K562 (cell line): ENCODE data around the gene AFF1. TPM values are rescaled to one million over a fixed set of nuclear protein-coding genes. Genes with fewer than 3 reads are reported as not detected.

Experiments used
- ATAC-seq: fragments of 200-7000 bp; cut with Tn5 transposase; 3 replicates; pipeline ENCODE4 v1.9.1; 2020; ENCODE audit warnings: moderate library complexity
- BruUV-seq: library from RNA; stranded (reverse); fragments of 400-500 nt; replicated peaks from 2 replicates; lab custom pipeline; 2021; lab: Mats Ljungman, UMichigan
- CTCF ChIA-PET: fragments of 300-600 bp; formaldehyde crosslinking; extraction: SDS; loops from one replicate; lab custom pipeline; 2021; ENCODE audit warnings: low intra/inter-chr PET ratio; lab: Yijun Ruan, JAX
- POLR2A ChIA-PET: fragments of 300-600, 350-650 bp; sonication (Branson Sonifier 250); formaldehyde crosslinking; extraction: SDS; loops from one replicate; lab custom pipeline; 2021; ENCODE audit warnings: antibody characterized with exemption, inconsistent platforms; lab: Yijun Ruan, JAX
- DNase-seq, 4 experiments: peaks; one replicate each; pipeline versions ENCODE4 v3.0.0 to v3.0.0-alpha.2; 2011 to 2018; ENCODE audit warnings: low spot score in 3 of 4, mixed read lengths in 3 of 4; ENCODE audit errors: extremely low read depth in 1 of 4
- FAIRE-seq: peaks from 2 replicates; lab custom pipeline; 2011; peaks lifted over from hg19 to GRCh38; lab: Jason Lieb, UNC
- H2AFZ ChIP-seq: 2 replicates; pipeline ENCODE4 v1.6.0; 2011; ENCODE audit warnings: low read depth, low read length, control low read depth, inconsistent platforms
- H3K27ac ChIP-seq: fragments of 200-600 bp; 3 replicates; pipeline ENCODE4 v1.8.0; 2011; ENCODE audit warnings: low read depth, mild to moderate bottlenecking, control low read depth, inconsistent platforms, low read length, moderate library complexity, mixed read lengths; ENCODE audit errors: extremely low read depth
- H3K27me3 ChIP-seq, 2 experiments: fragments of 300-600 bp in 1 of 2; 2 replicates in 1 of 2; 3 replicates in 1 of 2; pipeline versions ENCODE4 v1.6.0 to v1.8.0; 2011; ENCODE audit warnings: inconsistent platforms in 2 of 2, low read length in 2 of 2, mild to moderate bottlenecking in 1 of 2, mixed read lengths in 1 of 2, moderate library complexity in 1 of 2; ENCODE audit not compliant: control insufficient read depth in 2 of 2, insufficient read depth in 2 of 2
- H3K36me3 ChIP-seq: fragments of 300-600 bp; 3 replicates; pipeline ENCODE4 v1.8.0; 2011; ENCODE audit warnings: mild to moderate bottlenecking, low read length, inconsistent platforms; ENCODE audit not compliant: control insufficient read depth, insufficient read depth
- H3K4me1 ChIP-seq, 2 experiments: fragments of 200-600 bp in 1 of 2; replicated peaks in 1 of 2; 2 replicates in 1 of 2; 3 replicates in 1 of 2; pipeline versions ENCODE4 v1.5.1 to v1.8.0; 2011; ENCODE audit warnings: inconsistent platforms in 2 of 2, low read length in 2 of 2, mild to moderate bottlenecking in 1 of 2, mixed read lengths in 1 of 2, moderate library complexity in 1 of 2; ENCODE audit not compliant: control insufficient read depth in 2 of 2, insufficient read depth in 2 of 2
- H3K4me2 ChIP-seq: 2 replicates; pipeline ENCODE4 v1.6.1; 2011; ENCODE audit warnings: low read length, control low read depth, inconsistent platforms, mixed read lengths; ENCODE audit not compliant: insufficient read depth
- H3K4me3 ChIP-seq: fragments of 200-600 bp; sonication (generic), shearing (Covaris generic); 2 replicates; pipeline ENCODE4 v1.5.1; 2016; ENCODE audit warnings: control low read depth, inconsistent platforms
- H3K79me2 ChIP-seq: fragments of 200-600 bp; 3 replicates; pipeline ENCODE4 v1.8.0; 2011; ENCODE audit warnings: low read length, inconsistent platforms; ENCODE audit not compliant: control insufficient read depth, insufficient read depth
- H3K9ac ChIP-seq, 2 experiments: 2 replicates each; pipeline versions ENCODE4 v1.6.0 to v1.6.1; 2011; ENCODE audit warnings: low read depth in 2 of 2, low read length in 2 of 2, control low read depth in 1 of 2, inconsistent platforms in 1 of 2, mild to moderate bottlenecking in 1 of 2, mixed read lengths in 1 of 2; ENCODE audit not compliant: insufficient read depth in 1 of 2
- H3K9me1 ChIP-seq: one replicate; pipeline ENCODE4 v1.6.0; 2011; ENCODE audit warnings: inconsistent platforms, mild to moderate bottlenecking, low read length, moderate library complexity; ENCODE audit not compliant: control insufficient read depth, insufficient read depth
- H3K9me3 ChIP-seq: replicated peaks from 2 replicates; pipeline ENCODE4 v1.5.1; 2011; ENCODE audit warnings: low read depth, low read length, inconsistent platforms; ENCODE audit not compliant: control insufficient read depth, insufficient read depth
- H4K20me1 ChIP-seq: replicated peaks from 2 replicates; pipeline ENCODE4 v1.6.1; 2011; ENCODE audit warnings: low read length, inconsistent platforms, mixed read lengths; ENCODE audit not compliant: control insufficient read depth, insufficient read depth
- HDAC1 ChIP-seq, 2 experiments: fragments of 450-650 bp; IDR thresholded peaks; 2 replicates each; pipeline ENCODE4 v1.6.1; 2016 to 2017; ENCODE audit warnings: inconsistent platforms in 1 of 2, mild to moderate bottlenecking in 1 of 2, moderate library complexity in 1 of 2
- HMG20B ChIP-seq: fragments of 250-450 bp; sonication (Bioruptor Pico); IDR thresholded peaks from 2 replicates; pipeline ENCODE4 v1.5.0; 2021; ENCODE audit warnings: mild to moderate bottlenecking
- POLR2B ChIP-seq: fragments of 450-650 bp; IDR thresholded peaks from 2 replicates; pipeline ENCODE4 v1.6.1; 2018; ENCODE audit warnings: low read depth; ENCODE audit not compliant: partially characterized antibody
- RBM22 ChIP-seq: fragments of 200-400 bp; formaldehyde crosslinking; IDR thresholded peaks from 2 replicates; pipeline ENCODE4 v1.6.1; 2018; ENCODE audit warnings: low read length, low read depth; ENCODE audit not compliant: poor library complexity, severe bottlenecking
- ZNF830 ChIP-seq: fragments of 250-450 bp; sonication (Bioruptor Pico); IDR thresholded peaks from 2 replicates; pipeline ENCODE4 v1.5.0; 2021; ENCODE audit warnings: mild to moderate bottlenecking
- WGBS: fragments of 100-300 bp; shearing (Covaris generic); methylation state at CpG from one replicate; pipeline ENCODE4 v1.1.6; 2016; ENCODE audit warnings: low coverage, mixed read lengths; ENCODE audit not compliant: insufficient coverage; ENCODE audit errors: missing lambda C conversion rate; 5-methylcytosine and 5-hydroxymethylcytosine counted together
- in situ Hi-C: fragments of 300-500 bp; cut with MboI; formaldehyde crosslinking; loops from 4 replicates; pipeline ENCODE4 v1.15.0; 2018; ENCODE audit warnings: inconsistent platforms, mixed read lengths
- intact Hi-C: fragments of 100-400 bp; cut with micrococcal nuclease; formaldehyde crosslinking; loops from 2 replicates; pipeline ENCODE4 v1.14.2; 2022
- polyA plus RNA-seq, 8 experiments: library from polyadenylated mRNA; depleted of rRNA in 4 of 8; stranded (reverse) in 5 of 8; unstranded in 3 of 8; fragments of >200 nt; fragmentation: Nextera tagmentation in 2 of 8; fragmentation: Illumina TruSeq in 1 of 8; extraction: Ambion mirVana in 2 of 8; extraction: Trizol in 1 of 8; gene quantifications; 2 replicates each; pipeline versions ENCODE4 v1.2.1 to v1.2.3, GENCODE V29; 2011 to 2014; ENCODE audit warnings: inconsistent platforms in 1 of 8, missing spikeins in 1 of 8
- total RNA-seq, 7 experiments: library from RNA; depleted of rRNA in 6 of 7; stranded (reverse); fragments of >200 nt in 6 of 7; fragmentation: Illumina TruSeq in 2 of 7; extraction: Trizol in 2 of 7; gene quantifications; 2 replicates each; pipeline versions ENCODE4 v1.2.1 to v1.2.3, GENCODE V29; 2011 to 2021; ENCODE audit warnings: low replicate concordance in 1 of 7
- TF ChIP-seq, protein P1 (sequence below): IDR thresholded peaks from 2 replicates; pipeline ENCODE4 v1.6.1; 2016; ENCODE audit warnings: missing genetic modification characterization, missing compliant biosample characterization
- TF ChIP-seq, protein P2 (sequence below), 2 experiments: fragments of 450-650 bp in 1 of 2; IDR thresholded peaks; 2 replicates each; pipeline ENCODE4 v1.6.1; 2011 to 2017; ENCODE audit warnings: low read depth in 2 of 2, antibody characterized with exemption in 1 of 2, borderline replicate concordance in 1 of 2, low read length in 1 of 2, mild to moderate bottlenecking in 1 of 2, mixed read lengths in 1 of 2; ENCODE audit not compliant: control insufficient read depth in 1 of 2
- TF ChIP-seq, protein P3 (sequence below): fragments of 450-650 bp; formaldehyde crosslinking; conservative IDR thresholded peaks from 2 replicates; pipeline ENCODE4 v1.4.0; 2022; ENCODE audit warnings: mild to moderate bottlenecking, missing genetic modification characterization

The AFF1 gene
- total and polyA plus RNA-seq, 9 of the 15 experiments (the other 6 are each of a cell fraction or from before 2014, with no cell fraction given), result 4.1 to 47.5 (median 17.2) TPM

DNA sequence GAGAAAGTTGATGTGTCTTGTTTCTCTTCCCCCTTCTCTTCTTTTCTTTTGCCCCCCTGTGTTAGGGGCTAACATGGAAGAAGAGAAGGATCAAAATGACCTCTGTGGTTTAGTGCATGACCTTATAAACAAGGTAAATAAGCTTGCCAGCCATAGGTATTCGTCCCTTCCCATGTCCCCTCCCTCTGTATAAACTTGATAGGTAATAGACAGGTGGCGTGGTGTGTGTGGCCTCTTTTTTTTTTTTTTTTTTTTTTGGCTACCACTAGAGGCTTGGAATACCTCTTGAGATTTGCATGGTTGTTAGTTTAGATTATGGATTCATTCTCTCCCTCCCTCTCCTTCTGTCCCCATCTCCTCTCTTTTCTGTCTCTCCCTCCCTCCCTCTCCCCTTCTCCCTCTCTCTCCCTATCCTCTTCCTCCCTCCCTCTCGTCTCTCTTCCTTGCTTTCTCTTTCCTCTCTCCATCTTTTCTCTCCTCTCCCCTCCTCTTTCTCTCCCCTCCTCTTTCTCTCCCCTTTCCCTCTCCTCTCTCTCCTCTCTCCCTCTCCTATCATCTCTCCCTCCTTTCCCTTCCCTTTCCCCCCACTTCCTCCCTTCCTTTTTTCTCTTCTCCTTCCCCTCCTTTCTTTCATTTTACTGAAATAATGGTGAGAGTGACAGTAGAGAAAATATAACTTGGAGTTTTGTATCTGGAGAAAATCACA is 134.4 kb downstream of the AFF1 start:
- intact Hi-C loops (no loop called here), in situ Hi-C loops (no loop called here)
- BruUV-seq, result no TSS peak
- ChIA-PET POLR2A (interaction anchor here (0.6 to 1.2 kb wide), 3 partner anchors 14 to 1144 kb away, joined by 3 to 5 read pairs (median 4); no protein-coding TSS in a partner anchor), CTCF (no interaction called here)
- ATAC-seq (no peak; the same call in 2 of the 3 replicates), DNase-seq (no peak), FAIRE-seq (no peak)
- TF ChIP-seq, protein P1, sequence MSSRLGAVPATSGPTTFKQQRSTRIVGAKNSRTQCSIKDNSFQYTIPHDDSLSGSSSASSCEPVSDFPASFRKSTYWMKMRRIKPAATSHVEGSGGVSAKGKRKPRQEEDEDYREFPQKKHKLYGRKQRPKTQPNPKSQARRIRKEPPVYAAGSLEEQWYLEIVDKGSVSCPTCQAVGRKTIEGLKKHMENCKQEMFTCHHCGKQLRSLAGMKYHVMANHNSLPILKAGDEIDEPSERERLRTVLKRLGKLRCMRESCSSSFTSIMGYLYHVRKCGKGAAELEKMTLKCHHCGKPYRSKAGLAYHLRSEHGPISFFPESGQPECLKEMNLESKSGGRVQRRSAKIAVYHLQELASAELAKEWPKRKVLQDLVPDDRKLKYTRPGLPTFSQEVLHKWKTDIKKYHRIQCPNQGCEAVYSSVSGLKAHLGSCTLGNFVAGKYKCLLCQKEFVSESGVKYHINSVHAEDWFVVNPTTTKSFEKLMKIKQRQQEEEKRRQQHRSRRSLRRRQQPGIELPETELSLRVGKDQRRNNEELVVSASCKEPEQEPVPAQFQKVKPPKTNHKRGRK (tag), result peak; percentile 37; the same call in 1 of the 2 replicates
- TF ChIP-seq, protein P2, sequence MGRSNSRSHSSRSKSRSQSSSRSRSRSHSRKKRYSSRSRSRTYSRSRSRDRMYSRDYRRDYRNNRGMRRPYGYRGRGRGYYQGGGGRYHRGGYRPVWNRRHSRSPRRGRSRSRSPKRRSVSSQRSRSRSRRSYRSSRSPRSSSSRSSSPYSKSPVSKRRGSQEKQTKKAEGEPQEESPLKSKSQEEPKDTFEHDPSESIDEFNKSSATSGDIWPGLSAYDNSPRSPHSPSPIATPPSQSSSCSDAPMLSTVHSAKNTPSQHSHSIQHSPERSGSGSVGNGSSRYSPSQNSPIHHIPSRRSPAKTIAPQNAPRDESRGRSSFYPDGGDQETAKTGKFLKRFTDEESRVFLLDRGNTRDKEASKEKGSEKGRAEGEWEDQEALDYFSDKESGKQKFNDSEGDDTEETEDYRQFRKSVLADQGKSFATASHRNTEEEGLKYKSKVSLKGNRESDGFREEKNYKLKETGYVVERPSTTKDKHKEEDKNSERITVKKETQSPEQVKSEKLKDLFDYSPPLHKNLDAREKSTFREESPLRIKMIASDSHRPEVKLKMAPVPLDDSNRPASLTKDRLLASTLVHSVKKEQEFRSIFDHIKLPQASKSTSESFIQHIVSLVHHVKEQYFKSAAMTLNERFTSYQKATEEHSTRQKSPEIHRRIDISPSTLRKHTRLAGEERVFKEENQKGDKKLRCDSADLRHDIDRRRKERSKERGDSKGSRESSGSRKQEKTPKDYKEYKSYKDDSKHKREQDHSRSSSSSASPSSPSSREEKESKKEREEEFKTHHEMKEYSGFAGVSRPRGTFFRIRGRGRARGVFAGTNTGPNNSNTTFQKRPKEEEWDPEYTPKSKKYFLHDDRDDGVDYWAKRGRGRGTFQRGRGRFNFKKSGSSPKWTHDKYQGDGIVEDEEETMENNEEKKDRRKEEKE (IDR thresholded peaks at IDR 0.05; ENCODE audit: borderline replicate concordance in 1 of 2, control insufficient read depth in 1 of 2, low read depth in 2 of 2, low read length in 1 of 2), result 0 out of 4 replicates have a peak, but pooled peaks of 1 of the 2 experiments have one; percentile 50
- TF ChIP-seq POLR2B, result peak; percentile 1
- 0 out of 4 replicates have a peak, but pooled peaks of 1 of the 2 experiments have one; percentile 17 for TF ChIP-seq HDAC1 (IDR thresholded peaks at IDR 0.05)
- TF ChIP-seq ZNF830, result no peak
- TF ChIP-seq, protein P3, sequence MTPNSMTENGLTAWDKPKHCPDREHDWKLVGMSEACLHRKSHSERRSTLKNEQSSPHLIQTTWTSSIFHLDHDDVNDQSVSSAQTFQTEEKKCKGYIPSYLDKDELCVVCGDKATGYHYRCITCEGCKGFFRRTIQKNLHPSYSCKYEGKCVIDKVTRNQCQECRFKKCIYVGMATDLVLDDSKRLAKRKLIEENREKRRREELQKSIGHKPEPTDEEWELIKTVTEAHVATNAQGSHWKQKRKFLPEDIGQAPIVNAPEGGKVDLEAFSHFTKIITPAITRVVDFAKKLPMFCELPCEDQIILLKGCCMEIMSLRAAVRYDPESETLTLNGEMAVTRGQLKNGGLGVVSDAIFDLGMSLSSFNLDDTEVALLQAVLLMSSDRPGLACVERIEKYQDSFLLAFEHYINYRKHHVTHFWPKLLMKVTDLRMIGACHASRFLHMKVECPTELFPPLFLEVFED (CRISPR knock-in tag), result 0 out of 2 replicates have a peak, but pooled peaks have one; percentile 57
- peak; percentile 26 for TF ChIP-seq RBM22
- TF ChIP-seq HMG20B (CRISPR knock-in tag), result no peak
- Histone ChIP-seq H3K9me3 (no peaks in the 10 kb centered on the region), H4K20me1 (peaks cover 17% of the 10 kb centered on the region; the same call in 1 of the 2 replicates), H3K4me2 (no peak overlapping the region), H3K36me3 (peaks cover 14% of the 10 kb centered on the region; the same call in 2 of the 3 replicates), H3K9me1 (no peaks in the 10 kb centered on the region), H3K27me3 (no peaks in the 10 kb centered on the region), H3K79me2 (peaks cover 64% of the 10 kb centered on the region), H3K4me3 (no peak overlapping the region), H3K4me1 (no peaks in the 10 kb centered on the region; a peak in 1 of 5 replicates), H2AFZ (no peak overlapping the region), H3K27ac (no peak overlapping the region), H3K9ac (no peak overlapping the region; a peak in 1 of 4 replicates)
- WGBS, result 57% methylated on average over 2 of the region's 3 CpGs
